ENCODE results near the gene UBE3B.

UBE3B gene

DNA sequence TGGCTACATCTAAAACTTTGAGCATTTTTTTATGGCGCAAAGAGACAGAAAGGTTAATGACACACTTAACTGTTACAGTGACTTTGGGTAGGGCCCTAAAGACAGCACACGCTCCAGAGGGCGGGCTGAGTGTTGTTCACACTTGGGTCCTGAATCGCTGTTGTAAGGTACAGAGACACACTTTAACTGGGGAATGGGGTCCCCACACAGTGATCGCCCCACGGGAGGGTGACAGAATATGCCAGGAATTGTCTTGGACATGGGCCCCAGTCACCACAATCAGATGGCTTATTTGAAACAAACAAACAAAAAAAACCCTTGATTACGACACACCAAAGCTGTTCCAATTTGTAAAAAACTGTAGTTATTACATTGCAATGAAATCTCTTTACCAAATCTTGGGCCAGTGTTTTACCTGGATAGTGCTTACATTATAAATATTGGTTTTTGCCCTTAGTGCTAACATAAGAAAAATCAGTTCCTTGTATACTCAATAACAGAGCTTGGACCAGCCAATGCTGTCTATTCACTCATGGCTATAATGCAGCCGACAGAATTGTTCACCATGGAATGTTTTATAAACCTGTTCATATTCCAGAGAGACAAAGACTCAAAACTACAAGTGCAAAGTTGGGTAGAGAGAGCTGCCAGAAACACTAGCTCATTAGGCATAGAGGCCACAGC is 28.6 kb upstream of the UBE3B start:
- DNase-seq (ENCODE audit: low read depth in 1 of 2, low spot score in 1 of 2), result no peak
- H3K27ac ChIP-seq (replicated peaks), result no peak overlapping the region
- no peaks in the 10 kb centered on the region for H3K27me3 ChIP-seq (ENCODE audit: insufficient read depth, poor library complexity, severe bottlenecking)
- H3K4me3 ChIP-seq (replicated peaks; ENCODE audit: insufficient read depth, low read length), result no peak overlapping the region
- TF ChIP-seq GABPA (IDR thresholded peaks at IDR 0.05; ENCODE audit: low read depth) (no peak), CTCF (IDR thresholded peaks at IDR 0.05; ENCODE audit: insufficient read depth, low read length) (no peak), SPI1 (IDR thresholded peaks at IDR 0.05; ENCODE audit: borderline replicate concordance, low read depth) (no peak), POLR2AphosphoS5 (IDR thresholded peaks at IDR 0.05; ENCODE audit: low read depth) (no peak)
- TF ChIP-seq, protein P1, sequence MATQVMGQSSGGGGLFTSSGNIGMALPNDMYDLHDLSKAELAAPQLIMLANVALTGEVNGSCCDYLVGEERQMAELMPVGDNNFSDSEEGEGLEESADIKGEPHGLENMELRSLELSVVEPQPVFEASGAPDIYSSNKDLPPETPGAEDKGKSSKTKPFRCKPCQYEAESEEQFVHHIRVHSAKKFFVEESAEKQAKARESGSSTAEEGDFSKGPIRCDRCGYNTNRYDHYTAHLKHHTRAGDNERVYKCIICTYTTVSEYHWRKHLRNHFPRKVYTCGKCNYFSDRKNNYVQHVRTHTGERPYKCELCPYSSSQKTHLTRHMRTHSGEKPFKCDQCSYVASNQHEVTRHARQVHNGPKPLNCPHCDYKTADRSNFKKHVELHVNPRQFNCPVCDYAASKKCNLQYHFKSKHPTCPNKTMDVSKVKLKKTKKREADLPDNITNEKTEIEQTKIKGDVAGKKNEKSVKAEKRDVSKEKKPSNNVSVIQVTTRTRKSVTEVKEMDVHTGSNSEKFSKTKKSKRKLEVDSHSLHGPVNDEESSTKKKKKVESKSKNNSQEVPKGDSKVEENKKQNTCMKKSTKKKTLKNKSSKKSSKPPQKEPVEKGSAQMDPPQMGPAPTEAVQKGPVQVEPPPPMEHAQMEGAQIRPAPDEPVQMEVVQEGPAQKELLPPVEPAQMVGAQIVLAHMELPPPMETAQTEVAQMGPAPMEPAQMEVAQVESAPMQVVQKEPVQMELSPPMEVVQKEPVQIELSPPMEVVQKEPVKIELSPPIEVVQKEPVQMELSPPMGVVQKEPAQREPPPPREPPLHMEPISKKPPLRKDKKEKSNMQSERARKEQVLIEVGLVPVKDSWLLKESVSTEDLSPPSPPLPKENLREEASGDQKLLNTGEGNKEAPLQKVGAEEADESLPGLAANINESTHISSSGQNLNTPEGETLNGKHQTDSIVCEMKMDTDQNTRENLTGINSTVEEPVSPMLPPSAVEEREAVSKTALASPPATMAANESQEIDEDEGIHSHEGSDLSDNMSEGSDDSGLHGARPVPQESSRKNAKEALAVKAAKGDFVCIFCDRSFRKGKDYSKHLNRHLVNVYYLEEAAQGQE (IDR thresholded peaks at IDR 0.05; ENCODE audit: insufficient replicate concordance, low read depth), result no peak

DNA sequence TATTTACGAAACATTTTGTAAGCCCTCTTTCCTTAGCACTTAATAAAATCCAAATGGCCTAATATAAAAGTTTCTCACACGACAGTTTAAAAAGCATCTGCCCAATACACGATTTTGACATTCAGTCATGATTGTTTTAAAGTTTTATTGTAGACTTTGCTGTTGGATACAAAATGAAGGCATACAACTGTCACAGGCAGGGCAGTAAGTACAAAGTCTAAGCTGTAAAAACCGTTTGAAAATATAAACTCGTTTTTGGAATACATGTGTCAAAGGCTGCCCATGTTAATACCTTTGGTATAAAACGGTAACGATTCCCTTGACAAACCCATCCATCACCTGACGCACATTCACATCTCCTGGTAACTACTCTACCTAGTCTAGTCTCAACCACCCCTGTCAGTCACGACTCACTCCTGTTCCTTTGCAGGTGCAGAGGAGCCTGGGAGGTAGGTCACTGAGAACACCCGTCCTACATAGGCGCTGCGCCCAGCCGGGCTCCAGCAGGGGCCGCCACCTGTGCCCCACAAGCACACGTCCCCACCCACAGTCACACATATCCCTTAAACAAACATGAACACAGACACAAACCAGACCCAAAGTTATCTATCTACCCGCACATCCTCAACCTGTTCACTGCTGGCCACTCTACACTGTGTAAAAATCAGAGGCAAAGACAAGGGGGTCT is 27.4 kb upstream of the UBE3B start:
- Histone ChIP-seq H3K27ac (replicated peaks) (no peak overlapping the region), H3K4me3 (replicated peaks; ENCODE audit: insufficient read depth, low read length) (no peak overlapping the region), H3K27me3 (ENCODE audit: insufficient read depth, poor library complexity, severe bottlenecking) (no peaks in the 10 kb centered on the region)
- no peak for DNase-seq (ENCODE audit: low read depth in 1 of 2, low spot score in 1 of 2)
- TF ChIP-seq POLR2AphosphoS5 (IDR thresholded peaks at IDR 0.05; ENCODE audit: low read depth) (no peak), CTCF (IDR thresholded peaks at IDR 0.05; ENCODE audit: insufficient read depth, low read length) (no peak), SPI1 (IDR thresholded peaks at IDR 0.05; ENCODE audit: borderline replicate concordance, low read depth) (no peak)
- TF ChIP-seq, protein P1 (IDR thresholded peaks at IDR 0.05; ENCODE audit: insufficient replicate concordance, low read depth), result no peak

DNA sequence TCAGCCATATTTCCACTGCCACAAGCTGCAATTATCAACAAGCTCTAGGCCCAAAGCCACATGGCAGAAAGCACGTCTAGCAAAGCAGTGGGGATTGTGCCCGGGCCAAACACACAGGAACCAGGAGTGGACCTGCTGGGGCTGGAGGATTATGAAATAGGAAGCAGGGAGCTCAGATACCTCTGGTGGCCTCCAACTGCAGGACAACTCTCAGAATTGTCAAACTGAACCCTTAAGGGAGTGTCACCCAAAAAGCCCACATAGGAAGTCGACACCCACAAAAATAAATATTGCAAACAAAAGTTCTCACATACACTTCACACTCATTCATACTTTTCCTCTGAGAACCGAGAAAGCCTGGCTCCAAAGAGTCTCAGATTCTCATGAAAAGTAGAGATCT is 26.5 kb upstream of the UBE3B start:
- TF ChIP-seq, protein P1 (IDR thresholded peaks at IDR 0.05; ENCODE audit: insufficient replicate concordance, low read depth), result no peak
- no peak for TF ChIP-seq POLR2AphosphoS5 (IDR thresholded peaks at IDR 0.05; ENCODE audit: low read depth)
- no peak for TF ChIP-seq GABPA (IDR thresholded peaks at IDR 0.05; ENCODE audit: low read depth)
- no peak for TF ChIP-seq CTCF (IDR thresholded peaks at IDR 0.05; ENCODE audit: insufficient read depth, low read length)
- no peak for TF ChIP-seq SPI1 (IDR thresholded peaks at IDR 0.05; ENCODE audit: borderline replicate concordance, low read depth)
- no peak for DNase-seq (ENCODE audit: low read depth in 1 of 2, low spot score in 1 of 2)
- Histone ChIP-seq H3K4me3 (replicated peaks; ENCODE audit: insufficient read depth, low read length) (no peak overlapping the region), H3K27ac (replicated peaks) (no peak overlapping the region), H3K27me3 (ENCODE audit: insufficient read depth, poor library complexity, severe bottlenecking) (no peaks in the 10 kb centered on the region)
